Duodenal mucosa (tissue), 2 donors: Measurements from ENCODE around the gene CABLES2.

Experiments
- H3K27ac ChIP-seq: one replicate; pipeline ENCODE4 v1.7.0; 2013; ENCODE audit warnings: low read depth, low read length
- H3K27me3 ChIP-seq, 2 donors: one replicate each; pipeline ENCODE4 v1.7.0; 2013; ENCODE audit warnings: low read length in 2 of 2, control low read depth in 1 of 2; ENCODE audit not compliant: insufficient read depth in 2 of 2, control insufficient read depth in 1 of 2
- H3K36me3 ChIP-seq, 2 donors: one replicate each; pipeline ENCODE4 v1.7.0; 2013; ENCODE audit warnings: low read length in 2 of 2, control low read depth in 1 of 2; ENCODE audit not compliant: insufficient read depth in 2 of 2, control insufficient read depth in 1 of 2
- H3K4me1 ChIP-seq, 2 donors: one replicate each; pipeline ENCODE4 v1.7.0; 2013; ENCODE audit warnings: low read length in 2 of 2, control low read depth in 1 of 2; ENCODE audit not compliant: insufficient read depth in 2 of 2, control insufficient read depth in 1 of 2
- H3K4me3 ChIP-seq, 2 donors: one replicate each; pipeline ENCODE4 v1.7.0; 2013; ENCODE audit warnings: low read length in 2 of 2, low read depth in 1 of 2
- H3K9ac ChIP-seq, 2 donors: one replicate each; pipeline ENCODE4 v1.7.0; 2013; ENCODE audit warnings: low read length in 2 of 2, low read depth in 1 of 2
- H3K9me3 ChIP-seq, 2 donors: one replicate each; pipeline ENCODE4 v1.7.0; 2013; ENCODE audit warnings: low read length in 2 of 2, control low read depth in 1 of 2; ENCODE audit not compliant: control insufficient read depth in 1 of 2

Gene CABLES2

DNA sequence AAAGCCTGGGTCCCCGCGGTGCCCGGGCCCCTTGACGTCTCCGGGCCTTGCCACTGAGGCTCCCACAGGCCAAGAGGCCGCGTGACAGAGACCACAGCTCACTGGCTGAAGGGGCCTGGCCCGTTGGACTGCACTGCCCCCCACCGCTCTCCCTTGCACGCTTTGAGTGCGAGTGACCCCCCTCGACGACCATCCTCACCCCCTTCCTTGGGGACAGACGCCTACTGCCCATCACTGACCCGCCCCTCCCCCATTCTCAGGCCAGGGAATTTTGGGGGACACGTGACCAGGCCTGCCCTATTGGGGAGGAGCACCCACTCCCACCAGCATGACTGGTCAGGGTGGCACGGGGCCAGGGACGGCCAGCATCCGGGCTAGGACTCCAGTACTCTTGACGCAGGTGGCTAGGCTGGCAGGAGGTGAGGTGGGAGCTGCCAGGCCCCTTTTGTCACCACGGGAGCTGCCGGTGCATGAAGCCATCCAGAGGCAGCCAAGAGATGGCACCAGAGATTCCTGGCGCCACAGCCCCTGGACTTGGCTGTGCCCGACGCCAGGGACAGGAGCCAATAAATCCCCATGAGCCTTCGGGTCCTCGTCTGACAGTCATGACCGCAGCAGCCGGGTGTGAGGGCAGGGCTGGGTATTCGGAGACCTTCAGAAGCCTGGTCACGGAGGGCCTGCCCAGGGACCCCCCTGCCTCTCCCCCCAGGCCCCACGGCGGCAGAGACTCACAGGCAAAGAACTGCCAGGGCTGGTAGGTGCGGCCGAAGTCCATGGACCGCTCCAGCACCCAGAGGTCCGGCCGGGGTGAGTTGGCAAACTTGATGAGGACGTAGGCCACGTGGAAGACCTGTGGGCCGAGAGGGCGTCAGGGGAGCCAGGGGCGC is 54.4 kb downstream of the CABLES2 start:
- no peak overlapping the region for H3K9ac ChIP-seq
- H3K9me3 ChIP-seq, result no peaks in the 10 kb centered on the region
- no peaks in the 10 kb centered on the region for H3K27me3 ChIP-seq
- H3K4me1 ChIP-seq, result peaks cover 17 to 41% of the 10 kb centered on the region in 2 donors
- H3K27ac ChIP-seq, result peak overlapping the region; percentile 3
- H3K4me3 ChIP-seq, result no peak overlapping the region
- no peaks in the 10 kb centered on the region for H3K36me3 ChIP-seq

GRCh38 chr20:62351469-62352401 is 55.4 kb downstream of the CABLES2 start:
- H3K4me1 ChIP-seq, result peaks cover 14 to 32% of the 10 kb centered on the region in 2 donors
- no peak overlapping the region for H3K4me3 ChIP-seq
- no peaks in the 10 kb centered on the region for H3K36me3 ChIP-seq
- no peak overlapping the region for H3K27ac ChIP-seq
- no peaks in the 10 kb centered on the region for H3K9me3 ChIP-seq
- no peaks in the 10 kb centered on the region for H3K27me3 ChIP-seq
- H3K9ac ChIP-seq, result no peak overlapping the region

GRCh38 chr20:62350629-62351422 is 56.3 kb downstream of the CABLES2 start:
- Histone ChIP-seq H3K27me3 (no peaks in the 10 kb centered on the region), H3K4me1 (peaks cover 13 to 26% of the 10 kb centered on the region in 2 donors), H3K9me3 (no peaks in the 10 kb centered on the region), H3K4me3 (no peak overlapping the region), H3K27ac (no peak overlapping the region), H3K36me3 (no peaks in the 10 kb centered on the region), H3K9ac (no peak overlapping the region)

DNA sequence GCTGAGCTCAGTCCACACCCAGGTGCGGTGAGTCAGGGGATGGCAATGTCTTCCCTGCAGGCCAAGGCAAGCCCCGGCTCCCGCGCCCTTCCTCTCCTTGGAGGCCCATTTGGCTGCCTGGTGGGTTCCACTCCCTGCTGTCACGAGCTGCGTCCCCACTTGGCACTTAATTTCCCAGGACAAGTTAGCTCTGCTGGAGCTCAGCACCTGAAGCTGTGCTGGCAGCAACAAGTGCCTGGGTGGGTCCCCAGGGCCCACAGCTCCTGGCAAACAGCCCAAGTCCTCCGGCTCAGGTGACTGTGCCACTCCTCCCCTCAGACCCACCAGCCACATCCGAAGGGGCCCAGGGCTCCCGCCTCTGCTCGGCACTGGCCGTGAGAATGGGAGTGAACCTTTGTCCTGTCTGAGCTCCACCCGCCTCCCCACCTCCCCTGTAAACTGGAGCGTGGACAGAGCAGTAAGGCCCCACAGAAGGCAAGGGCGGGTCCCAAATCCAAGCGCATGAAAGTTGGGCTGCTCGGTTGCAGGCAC is 56.9 kb downstream of the CABLES2 start:
- Histone ChIP-seq H3K27ac (no peak overlapping the region), H3K4me1 (peaks cover 13 to 22% of the 10 kb centered on the region in 2 donors), H3K4me3 (no peak overlapping the region), H3K36me3 (no peaks in the 10 kb centered on the region), H3K27me3 (no peaks in the 10 kb centered on the region), H3K9ac (no peak overlapping the region), H3K9me3 (no peaks in the 10 kb centered on the region)

- no peak overlapping the region for H3K9ac ChIP-seq
- no peaks in the 10 kb centered on the region for H3K27me3 ChIP-seq
- no peak overlapping the region for H3K27ac ChIP-seq
- no peak overlapping the region for H3K4me3 ChIP-seq
- no peaks in the 10 kb centered on the region for H3K36me3 ChIP-seq
- H3K4me1 ChIP-seq, result peaks cover 13 to 18% of the 10 kb centered on the region in 2 donors
- H3K9me3 ChIP-seq, result no peaks in the 10 kb centered on the region
Measured at GRCh38 chr20:62349556-62350097, 57.5 kb downstream of the CABLES2 start.

DNA sequence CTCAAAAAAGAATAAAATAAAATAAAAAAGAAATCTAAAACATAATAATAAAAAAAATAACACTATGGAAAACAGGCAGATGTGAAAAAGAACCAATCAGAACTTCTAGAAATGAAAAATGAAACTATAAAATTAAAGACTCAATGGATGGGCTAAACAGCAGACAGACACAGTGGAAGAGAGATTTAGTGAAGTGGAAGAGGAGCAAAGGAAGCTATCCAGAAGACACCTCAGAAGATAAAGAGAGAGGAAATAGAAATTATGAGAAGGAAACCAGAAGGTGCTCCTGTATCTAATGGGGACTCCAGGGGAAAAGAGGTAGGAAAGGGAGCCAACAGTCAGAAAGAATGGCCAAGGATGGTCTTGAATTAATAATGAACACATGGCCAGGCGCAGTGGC is 58.5 kb downstream of the CABLES2 start:
- Histone ChIP-seq H3K36me3 (no peaks in the 10 kb centered on the region), H3K27ac (no peak overlapping the region), H3K4me3 (no peak overlapping the region), H3K27me3 (no peaks in the 10 kb centered on the region), H3K9ac (no peak overlapping the region), H3K9me3 (no peaks in the 10 kb centered on the region), H3K4me1 (peaks cover 13 to 18% of the 10 kb centered on the region in 2 donors)

GRCh38 chr20:62347445-62347844 is 59.6 kb downstream of the CABLES2 start:
- Histone ChIP-seq H3K9me3 (no peaks in the 10 kb centered on the region), H3K27me3 (no peaks in the 10 kb centered on the region), H3K36me3 (no peaks in the 10 kb centered on the region), H3K4me3 (no peak overlapping the region), H3K27ac (no peak overlapping the region), H3K9ac (no peak overlapping the region), H3K4me1 (peaks cover 12 to 13% of the 10 kb centered on the region in 2 donors)

DNA sequence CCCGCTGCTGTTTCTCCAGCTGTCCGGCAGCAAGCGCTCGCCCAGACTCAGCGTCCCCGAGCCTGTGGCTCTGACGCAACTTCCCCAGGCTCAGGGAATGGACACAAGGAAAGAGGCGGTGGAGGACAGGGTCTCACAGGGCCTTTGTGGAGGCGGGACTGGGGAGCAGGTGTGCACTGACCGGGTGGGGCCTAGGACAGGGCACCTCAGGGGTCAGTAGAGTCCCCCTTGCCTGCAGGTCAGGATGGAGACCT is 60.0 kb downstream of the CABLES2 start:
- no peaks in the 10 kb centered on the region for H3K9me3 ChIP-seq
- H3K36me3 ChIP-seq, result no peaks in the 10 kb centered on the region
- no peak overlapping the region for H3K9ac ChIP-seq
- peaks cover 12 to 13% of the 10 kb centered on the region in 2 donors for H3K4me1 ChIP-seq
- no peak overlapping the region for H3K4me3 ChIP-seq
- no peaks in the 10 kb centered on the region for H3K27me3 ChIP-seq
- no peak overlapping the region for H3K27ac ChIP-seq

GRCh38 chr20:62346398-62347150 is 60.5 kb downstream of the CABLES2 start:
- Histone ChIP-seq H3K4me1 (peaks cover 12 to 13% of the 10 kb centered on the region in 2 donors), H3K9ac (no peak overlapping the region), H3K27ac (no peak overlapping the region), H3K27me3 (no peaks in the 10 kb centered on the region), H3K9me3 (no peaks in the 10 kb centered on the region), H3K36me3 (no peaks in the 10 kb centered on the region), H3K4me3 (no peak overlapping the region)
